NCI-H1092 (cell line): Measurements from ENCODE around the gene TPP1.
A peak's percentile ranks its signal among the peaks of the same experiment; 100 is the strongest.

ENCODE experiments used
- DNase-seq: peaks from one replicate; lab custom pipeline; 2025; lab: John Stamatoyannopoulos, UW

Gene TPP1

GRCh38 chr11:6619004-6619745, at the start of gene TPP1:
TPP1 (minus strand) TSS chr11:6619422; CDS start chr11:6619400, 22 bp downstream.
- DNase-seq: peak; percentile 92

- no peak for DNase-seq
These were observed 48.6 kb upstream of the TPP1 start for GRCh38 chr11:6667733-6668374.

DNA sequence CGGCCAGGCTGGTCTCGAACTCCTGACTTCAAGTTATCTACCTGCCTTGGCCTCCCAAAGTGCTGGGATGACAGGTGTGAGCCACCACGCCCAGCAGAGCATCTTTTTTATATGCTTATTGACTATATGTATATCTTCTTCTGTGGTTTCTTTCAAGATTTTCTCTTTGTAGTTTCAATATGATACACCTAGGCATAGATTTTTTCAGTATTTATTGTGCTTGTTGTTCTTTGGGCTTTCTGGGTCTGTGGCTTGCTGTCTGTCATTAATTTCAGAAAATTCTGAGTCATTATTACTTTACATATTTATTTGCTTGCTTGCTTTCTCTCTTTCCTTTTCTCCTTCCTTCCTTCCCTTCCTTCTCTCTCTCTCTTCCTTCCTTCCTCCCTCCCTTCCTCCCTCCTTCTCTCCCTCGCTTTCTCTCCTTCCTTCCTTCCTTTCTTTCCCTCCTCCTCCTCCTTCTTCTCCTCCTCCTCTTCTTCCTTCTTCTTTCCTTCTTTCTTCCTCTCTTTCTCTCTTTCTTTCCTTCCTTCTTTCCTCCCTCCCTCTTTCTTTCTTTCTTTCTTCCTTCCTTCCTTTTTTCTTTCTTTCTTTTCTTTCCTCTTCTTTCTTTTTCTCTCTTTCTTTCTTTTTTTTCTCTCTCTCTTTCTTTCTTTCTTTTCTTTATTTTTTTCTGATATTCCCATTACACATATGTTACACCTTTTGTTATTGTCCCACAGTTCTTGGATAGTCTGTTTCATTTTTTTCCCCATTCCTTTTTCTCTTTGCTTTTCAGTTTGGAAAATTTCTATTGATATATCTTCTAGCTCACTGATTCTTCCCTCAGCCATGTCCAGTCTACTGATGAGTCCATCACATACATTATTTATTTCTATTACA, 47.3 kb upstream of the TPP1 start:
- no peak for DNase-seq

DNA sequence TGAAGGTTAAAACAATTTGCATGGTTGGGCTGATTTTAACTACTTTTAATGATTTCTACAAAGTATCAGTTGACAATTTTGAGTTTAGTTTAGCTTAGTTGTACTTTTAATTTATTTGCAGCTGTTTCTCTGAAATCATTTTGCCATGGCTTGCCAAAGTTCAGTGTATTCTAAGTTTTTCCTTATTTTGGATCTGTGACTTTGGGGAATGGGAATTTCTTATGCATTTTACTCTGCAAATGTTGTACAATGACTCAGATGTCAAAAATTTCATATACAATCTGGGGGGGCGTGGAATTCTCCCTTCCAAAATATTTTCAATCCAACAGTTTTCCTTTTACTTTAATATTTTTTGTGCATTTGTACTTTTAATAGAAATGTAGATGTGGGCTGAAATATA, 45.3 kb upstream of the TPP1 start:
- DNase-seq: no peak

DNA sequence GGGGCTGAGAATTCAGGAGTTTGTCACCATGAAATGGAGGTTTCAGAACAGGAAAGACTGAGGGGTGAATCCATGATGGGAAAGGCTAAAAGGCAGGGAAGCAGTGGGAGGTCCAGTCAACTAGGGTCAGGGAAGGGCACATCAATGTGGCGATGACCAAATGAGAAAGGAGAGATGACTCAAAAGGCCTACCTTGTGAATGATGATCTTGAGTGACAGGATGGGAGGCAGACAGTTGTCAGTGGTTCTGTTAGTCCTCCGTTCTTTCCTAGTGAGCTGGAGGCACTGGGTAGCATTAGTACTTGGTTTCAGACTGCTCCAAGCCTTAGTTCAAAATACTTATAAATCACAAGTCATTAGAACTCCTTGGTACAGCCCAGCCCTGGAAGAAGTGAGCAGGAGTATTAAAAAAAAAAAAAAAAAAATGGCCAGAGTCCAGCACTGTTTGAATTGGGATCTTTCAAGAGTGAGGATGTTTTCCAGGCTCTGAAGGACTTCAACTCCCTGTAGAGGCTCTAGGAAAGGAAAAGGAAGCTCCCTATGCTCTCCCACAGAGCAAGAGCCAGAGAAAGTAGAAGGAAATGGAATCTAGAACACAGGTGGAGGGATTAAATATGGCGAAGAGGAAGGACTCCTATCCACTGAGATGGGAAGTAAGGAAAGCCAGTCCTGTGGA, 44.7 kb upstream of the TPP1 start:
- no peak for DNase-seq

GRCh38 chr11:6660712-6661111, 41.5 kb upstream of the TPP1 start:
- no peak for DNase-seq

DNA sequence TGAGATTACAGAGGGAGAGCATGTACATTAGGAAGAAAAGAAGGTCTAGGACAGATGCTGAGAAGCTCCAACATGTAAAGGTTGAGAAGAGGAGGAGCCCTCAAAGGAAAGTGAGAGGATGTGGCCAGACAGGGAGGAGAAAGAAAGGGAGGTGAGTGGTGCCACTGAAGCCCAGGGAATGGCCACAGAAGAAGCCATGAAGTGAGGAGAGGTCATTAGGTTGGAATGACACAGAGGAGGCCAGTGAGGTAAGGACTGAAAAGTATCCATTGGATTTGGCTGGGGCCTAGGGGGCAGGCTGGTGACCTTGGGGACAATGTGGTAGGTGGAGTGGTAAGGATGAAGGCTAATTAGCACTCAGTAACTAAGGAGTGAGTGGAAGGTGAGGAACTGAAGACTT, 39.4 kb upstream of the TPP1 start:
- no peak for DNase-seq

DNA sequence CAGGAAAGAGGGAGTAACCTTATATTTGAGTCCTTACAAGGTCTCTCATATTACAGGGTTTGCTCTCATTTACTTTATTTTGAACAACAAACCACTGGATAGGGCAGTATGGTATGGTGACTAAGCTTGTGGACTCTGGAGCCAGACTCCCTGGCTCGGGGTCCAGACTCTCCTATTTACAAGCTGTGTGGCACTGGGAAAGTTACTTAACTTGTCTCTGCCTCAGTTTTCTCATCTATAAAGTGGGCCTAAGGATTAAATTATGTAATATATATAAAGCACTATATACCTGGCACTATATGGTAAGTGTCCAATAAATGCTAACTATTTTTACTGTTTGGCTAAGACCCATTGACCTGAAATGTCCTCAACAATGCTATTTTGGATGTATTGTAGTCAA, 38.1 kb upstream of the TPP1 start:
- no peak for DNase-seq

DNA sequence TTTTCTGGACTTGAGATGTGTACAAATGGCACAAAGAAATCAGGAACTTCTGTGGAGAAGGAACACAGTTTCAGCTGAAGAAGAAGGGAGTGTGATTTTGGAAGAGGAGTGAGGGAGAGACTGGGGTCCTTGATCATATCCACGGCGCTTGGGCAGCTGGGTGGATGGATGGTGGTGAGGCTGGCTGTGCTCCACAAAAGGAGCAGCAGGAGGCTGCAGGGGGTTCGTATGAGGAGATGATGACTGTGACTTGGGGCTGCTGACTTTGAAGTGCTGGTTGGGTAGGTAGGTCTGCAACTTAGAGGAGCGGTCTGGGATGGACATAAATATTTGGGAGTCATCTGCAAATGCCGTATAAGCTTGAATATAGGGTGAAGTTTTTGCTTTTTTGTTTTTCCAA, 37.7 kb upstream of the TPP1 start:
- no peak for DNase-seq

DNA sequence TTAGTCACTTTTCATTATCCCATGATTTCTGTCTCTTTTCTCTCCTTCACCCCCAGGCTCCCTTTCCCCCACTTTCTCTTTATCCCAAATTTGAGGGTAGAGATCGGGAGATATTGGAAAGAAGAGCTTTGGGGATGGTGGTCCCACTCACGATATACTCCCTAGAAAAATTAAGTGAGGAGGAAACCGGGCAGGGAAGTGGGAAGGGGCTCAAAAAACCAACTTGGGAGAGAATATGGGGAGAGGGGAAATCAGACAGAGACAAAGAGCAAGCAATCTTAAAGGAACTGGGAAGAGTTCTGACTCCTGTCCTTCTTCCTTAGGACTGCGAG, 37.3 kb upstream of the TPP1 start:
- DNase-seq: no peak

DNA sequence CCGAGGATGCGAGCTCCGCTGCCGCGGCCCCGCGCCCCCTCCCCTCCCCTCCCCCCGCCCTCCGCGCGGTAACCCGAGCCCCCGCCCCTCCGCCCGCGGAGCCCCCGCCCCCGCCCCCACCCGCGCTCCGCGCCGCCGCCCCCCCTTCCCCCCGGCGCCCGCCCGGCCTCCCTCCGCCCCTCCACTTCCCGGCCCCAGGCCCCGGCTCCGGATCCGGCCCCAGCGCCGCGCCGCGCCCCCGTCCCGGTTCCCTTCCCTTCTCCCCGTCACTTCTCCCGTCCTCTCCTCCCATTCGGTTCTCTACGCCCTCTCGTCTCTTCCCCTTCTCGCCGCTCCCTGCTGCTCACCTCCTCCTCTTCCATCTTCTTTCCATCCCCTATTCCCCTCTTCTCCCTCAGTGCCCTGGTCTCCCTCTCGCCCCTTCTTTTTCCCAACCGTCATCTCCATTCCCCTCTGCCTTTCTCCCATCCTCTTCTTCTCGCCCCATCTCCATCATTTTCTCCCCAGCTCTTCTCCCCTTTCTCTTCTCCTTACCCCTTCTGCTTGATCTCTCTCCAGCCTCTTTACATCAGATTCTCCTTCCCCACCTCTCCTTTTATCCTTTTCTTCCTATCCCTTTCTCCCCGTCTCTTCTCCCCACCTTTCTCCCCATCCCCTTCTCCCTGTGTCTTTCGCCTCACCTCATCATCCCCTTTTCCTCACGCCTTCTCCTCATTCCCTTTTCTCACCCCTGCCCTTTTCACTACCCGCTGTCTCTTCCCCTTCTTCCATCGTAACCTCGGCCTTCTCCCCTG, 36.8 kb upstream of the TPP1 start, which contains the start of gene DCHS1:
Gene DCHS1, minus strand, starts transcription at position 20 of the 794 bp plus-strand sequence. CDS start 14,196 bp downstream, outside the sequence.
- no peak for DNase-seq

DNA sequence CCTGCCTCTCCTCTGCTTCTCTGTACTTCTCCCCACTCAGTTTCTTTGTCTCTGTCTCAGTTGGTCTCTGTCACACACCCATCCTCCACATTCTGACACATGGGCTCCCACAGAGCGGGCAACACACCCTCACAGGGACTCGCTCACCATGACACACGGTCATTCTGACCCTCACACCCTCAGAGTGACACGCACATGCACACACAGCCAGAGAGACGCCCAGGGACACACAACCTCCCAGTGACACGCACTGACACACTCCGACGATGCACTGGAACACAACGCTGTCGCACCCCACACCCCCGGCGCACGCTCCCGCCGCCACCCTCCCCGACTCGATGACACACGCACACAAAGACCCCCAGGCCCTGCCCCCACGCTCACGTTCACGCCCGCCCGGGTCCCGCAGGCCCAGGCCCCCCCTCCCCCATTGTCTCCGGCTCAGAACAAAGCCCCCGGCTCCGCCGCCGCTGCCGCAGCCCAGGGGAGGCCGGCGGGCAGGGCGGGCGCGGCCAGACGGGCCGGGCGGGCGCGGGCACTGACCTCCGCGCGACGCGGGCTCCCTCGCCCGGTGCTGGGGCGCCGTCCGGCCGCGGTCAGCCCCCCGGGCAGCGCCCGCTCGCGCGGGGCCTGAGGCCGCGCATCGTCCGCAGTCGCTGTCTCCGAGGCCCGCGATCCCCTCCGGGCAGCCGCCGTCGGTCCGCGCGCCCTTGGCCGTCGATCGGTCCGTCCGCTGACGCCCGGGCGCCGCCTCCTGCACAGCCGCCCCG, 36.0 kb upstream of the TPP1 start:
- DNase-seq: no peak

DNA sequence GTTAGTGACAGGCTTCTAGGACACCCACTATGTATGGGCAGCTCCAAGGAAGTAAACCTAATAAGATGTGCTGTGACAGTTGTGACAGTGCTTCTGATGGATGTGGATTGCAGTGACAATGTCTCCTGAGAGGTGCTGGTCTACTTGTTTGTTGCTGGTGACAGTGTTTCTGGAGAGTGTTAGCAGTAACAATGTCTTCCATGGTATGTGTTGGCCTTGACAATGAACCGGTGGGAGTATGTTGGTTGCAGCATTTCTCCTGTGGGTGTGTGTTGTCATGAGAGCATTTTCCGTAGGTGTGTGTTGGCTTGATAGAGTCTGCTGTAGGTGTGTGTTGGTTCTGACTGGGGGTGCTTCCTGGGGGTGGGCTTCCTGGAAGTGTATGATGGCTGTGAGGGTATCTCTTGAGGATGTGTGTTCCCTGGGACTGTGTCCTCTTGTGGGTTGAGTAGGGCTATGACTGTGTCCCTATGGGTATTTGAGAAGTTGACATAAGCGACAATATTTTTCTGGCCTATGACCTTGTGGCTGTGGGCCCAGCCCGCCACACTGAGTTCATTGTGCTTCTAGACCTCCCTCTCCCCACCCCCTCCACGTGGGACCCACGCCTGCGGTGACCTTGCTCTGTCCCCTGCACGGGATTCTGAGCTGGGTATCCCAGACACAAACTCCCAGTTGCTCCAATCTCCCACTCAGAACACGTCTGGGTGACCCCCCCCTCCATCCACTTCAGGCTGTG, 35.2 kb upstream of the TPP1 start:
- no peak for DNase-seq

GRCh38 chr11:6653656-6654055, 34.4 kb upstream of the TPP1 start:
- DNase-seq: no peak

DNA sequence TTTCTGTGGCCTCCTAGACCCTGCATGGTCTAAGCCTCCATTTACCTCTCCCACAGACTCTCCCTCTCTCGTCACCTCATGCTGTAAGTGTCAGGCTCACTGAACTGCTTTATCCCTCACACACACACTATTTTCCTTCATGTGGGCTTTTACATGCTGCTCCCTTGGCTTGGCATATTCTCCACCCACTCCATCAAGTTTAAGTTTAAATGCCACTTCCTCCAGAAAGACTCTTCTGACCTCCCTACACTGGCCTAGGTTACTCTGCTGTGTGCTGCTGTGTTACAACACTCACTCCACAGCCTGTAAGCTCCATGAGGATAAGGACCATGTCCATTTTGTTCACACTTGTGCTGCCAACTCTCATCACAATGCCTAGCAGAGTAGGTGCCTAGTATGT, 33.9 kb upstream of the TPP1 start:
- no peak for DNase-seq

DNA sequence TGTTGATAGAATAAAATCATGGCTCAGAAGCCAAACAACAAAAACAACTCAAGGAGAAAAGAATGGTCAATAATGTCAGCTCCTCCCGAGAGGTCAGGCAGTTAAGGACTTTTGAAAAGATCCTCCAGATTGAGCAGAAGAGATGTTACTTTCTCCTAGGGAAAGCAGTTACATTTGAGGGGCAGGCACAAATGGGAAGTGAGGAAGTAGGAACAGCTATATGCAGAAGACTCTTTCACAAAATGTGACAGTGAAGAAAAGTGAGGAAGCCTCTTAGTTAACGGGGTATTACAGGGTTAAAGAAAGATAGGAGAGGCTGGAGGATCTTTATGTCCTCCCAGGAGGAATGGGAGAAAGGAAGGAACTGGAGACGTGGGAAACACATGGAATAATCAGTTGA, 33.0 kb upstream of the TPP1 start:
- no peak for DNase-seq

- DNase-seq: no peak
These were observed 31.8 kb upstream of the TPP1 start for GRCh38 chr11:6650980-6651379.

GRCh38 chr11:6650104-6650503, 30.9 kb upstream of the TPP1 start:
- DNase-seq: no peak

- DNase-seq: no peak
These were observed 29.3 kb upstream of the TPP1 start for GRCh38 chr11:6648501-6648900.

- no peak for DNase-seq
These were observed 28.6 kb upstream of the TPP1 start for GRCh38 chr11:6647836-6648235.
